Bronchial epithelial cell (primary cell): ENCODE measurements around the gene DST. TPM values are rescaled to one million over a fixed set of nuclear protein-coding genes. Genes with fewer than 3 reads are reported as not detected.

ENCODE experiments used
- DNase-seq: peaks from one replicate; pipeline ENCODE4 v3.0.0-alpha.2; 2010; ENCODE audit warnings: low read depth
- FAIRE-seq: peaks from 2 replicates; lab custom pipeline; 2011; peaks lifted over from hg19 to GRCh38; lab: Jason Lieb, UNC
- H3K27me3 ChIP-seq: 2 replicates; pipeline ENCODE4 v1.5.1; 2011; ENCODE audit warnings: low read length; ENCODE audit not compliant: control insufficient read depth, insufficient read depth
- H3K36me3 ChIP-seq: 2 replicates; pipeline ENCODE4 v1.5.1; 2011; ENCODE audit warnings: low read length; ENCODE audit not compliant: control insufficient read depth, insufficient read depth
- H3K4me3 ChIP-seq: 2 replicates; pipeline ENCODE4 v1.5.1; 2011; ENCODE audit warnings: mild to moderate bottlenecking, low read depth, low read length, control low read depth
- CTCF ChIP-seq: IDR thresholded peaks from 2 replicates; pipeline ENCODE4 v1.5.1; 2011; ENCODE audit warnings: mild to moderate bottlenecking, moderate library complexity, low read length, control low read depth, inconsistent platforms; ENCODE audit not compliant: insufficient read depth, severe bottlenecking
- total RNA-seq: library from RNA; depleted of rRNA; stranded (reverse); fragments of >200 nt; gene quantifications from 2 replicates; pipeline ENCODE4 v1.2.1, GENCODE V29; 2014

DST gene
- total RNA-seq, 1 donor from 2014 or later, result 450 TPM

- FAIRE-seq, result no peak
- H3K4me3 ChIP-seq, result no peak overlapping the region
Observed at GRCh38 chr6:56408976-56409375, 233.7 kb downstream of the DST start.

More at GRCh38 chr6:56408976-56409375, 233.7 kb downstream of the DST start:
- no peak for DNase-seq
- Histone ChIP-seq H3K36me3 (no peaks in the 10 kb centered on the region), H3K27me3 (no peaks in the 10 kb centered on the region)
- TF ChIP-seq CTCF, result no peak
